Glomerular visceral epithelial cell (primary cell): Measurements from ENCODE around the gene URI1.
A peak's percentile ranks its signal among the peaks of the same experiment; 100 is the strongest.
"Not testable (repeated sequence)": the region's sequence is repeated elsewhere in the genome, so short reads cannot be mapped to it uniquely, and the experiment has no call there.

Source experiments
- DNase-seq: peaks from one replicate; pipeline ENCODE4 v3.0.0-alpha.2; 2016; ENCODE audit errors: extremely low spot score

Gene URI1, protein sequence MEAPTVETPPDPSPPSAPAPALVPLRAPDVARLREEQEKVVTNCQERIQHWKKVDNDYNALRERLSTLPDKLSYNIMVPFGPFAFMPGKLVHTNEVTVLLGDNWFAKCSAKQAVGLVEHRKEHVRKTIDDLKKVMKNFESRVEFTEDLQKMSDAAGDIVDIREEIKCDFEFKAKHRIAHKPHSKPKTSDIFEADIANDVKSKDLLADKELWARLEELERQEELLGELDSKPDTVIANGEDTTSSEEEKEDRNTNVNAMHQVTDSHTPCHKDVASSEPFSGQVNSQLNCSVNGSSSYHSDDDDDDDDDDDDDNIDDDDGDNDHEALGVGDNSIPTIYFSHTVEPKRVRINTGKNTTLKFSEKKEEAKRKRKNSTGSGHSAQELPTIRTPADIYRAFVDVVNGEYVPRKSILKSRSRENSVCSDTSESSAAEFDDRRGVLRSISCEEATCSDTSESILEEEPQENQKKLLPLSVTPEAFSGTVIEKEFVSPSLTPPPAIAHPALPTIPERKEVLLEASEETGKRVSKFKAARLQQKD

DNA sequence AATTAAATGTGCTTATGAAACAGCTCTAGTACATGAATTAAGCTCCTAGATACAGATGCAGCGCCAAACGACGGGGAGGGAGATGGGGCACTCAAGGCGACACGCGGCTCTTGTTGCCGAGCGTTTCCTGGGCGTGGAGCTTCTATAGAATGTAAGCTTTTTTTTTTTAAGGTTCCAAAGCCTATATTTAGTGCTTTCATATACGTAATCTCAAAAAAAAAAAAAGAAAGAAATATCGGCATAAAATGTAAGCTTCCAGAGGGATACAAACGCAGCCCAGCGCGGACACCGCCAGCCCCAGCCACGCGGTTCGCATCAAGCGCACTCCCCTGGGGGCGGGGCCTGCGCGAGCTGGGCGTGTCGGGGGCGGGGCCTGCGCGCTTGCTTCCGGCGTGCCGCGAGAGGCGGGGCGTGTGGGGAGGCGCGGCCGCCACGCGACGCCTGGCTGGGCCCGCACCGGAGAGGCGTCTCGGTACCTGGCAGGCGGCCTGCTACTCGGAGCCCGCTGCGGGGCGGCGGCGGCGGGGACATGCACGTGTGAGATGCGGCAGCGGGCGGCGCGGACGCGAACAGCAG, at the start of gene URI1:
Gene URI1 (plus strand): TSS at position 412 of the 576 bp plus-strand sequence. CDS start 309 bp downstream, outside the sequence.
- DNase-seq = peak; percentile 85

DNA sequence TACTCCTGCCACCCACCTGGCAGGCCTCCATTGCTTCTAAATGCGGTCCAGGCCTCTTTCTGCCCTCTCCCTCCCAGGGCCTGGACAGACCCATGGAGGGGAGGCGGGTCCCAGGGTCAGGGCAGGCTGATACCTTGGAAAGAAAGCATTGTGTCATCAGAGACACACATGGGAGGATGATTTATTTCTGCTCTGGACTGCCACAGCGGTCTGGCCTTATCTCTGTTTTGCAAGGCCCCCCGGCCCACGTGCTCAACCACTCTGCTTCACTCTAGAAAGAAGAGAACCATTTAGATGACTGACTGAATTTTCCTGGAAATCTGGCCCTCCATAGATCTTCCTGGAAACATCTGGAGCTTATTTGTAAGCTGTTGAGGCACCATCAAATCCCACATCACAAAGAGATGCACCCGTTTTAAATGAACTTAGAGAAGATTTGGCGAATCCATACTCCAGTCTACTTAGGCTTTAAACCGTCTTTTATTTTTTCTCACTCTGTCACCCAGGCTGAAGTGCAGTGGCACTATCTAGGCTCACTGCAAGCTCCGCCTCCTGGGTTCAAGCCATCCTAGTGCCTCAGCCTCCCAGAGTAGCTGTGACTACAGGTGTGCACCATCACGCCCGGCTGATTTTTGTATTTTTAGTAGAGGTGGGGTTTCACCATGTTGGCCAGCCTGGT, 48.3 kb upstream of the URI1 start:
- no peak for DNase-seq

DNA sequence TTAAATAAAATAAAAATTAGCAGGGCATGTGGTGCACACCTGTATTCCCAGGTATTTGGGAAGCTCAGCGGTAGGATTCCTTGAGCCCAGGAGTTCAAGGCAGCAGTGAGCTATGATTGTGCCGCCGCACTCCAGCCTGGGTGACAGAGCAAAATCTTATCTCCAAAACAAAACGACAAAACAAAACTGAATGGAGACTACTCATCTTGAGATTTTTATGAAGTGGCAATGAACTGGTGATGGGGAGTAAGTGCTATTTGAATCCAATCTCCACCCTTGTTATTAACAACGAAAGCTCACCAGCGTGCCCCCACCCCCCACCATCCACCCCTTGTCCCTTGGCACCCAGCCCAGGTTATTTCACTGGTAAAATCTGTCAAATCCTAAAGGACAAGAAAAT, 45.2 kb upstream of the URI1 start:
- no peak for DNase-seq

DNA sequence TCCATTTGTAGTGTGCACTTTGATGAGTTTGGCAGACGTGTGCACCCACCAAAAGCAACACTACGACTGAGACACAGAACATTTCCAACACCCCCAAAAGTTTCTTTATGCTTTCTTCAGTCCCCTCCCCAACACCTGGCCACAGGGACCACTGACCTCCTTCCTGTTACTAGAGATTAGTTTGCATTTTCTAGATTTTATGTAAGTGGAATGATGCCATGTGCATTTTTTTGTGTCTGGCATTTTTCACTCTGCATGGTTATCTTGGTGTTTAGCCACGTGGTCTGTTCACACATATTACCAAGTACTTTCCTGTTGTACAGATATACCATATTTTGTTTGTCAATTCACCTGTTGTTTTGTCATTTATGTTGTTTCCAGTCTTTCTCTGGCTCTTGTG, 44.6 kb upstream of the URI1 start:
- no peak for DNase-seq

DNA sequence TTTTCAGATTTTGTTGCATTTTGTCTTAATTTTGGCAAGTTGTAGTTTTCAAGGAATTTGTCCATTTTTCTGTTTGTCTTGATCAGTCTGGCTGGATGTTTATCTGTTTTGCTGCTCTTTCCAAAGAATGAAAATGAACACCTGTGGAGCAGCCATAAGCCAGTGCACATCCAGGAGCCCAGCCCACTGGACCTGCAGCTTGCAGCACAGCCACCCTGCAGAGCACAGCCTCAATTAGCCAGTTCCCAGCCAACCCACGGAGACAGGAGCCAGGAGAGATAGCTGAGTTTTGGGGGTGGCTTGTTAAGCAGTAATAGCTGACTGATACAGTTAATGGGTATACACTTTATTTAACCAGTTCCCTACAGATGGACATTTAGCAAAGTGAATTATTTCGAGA, 38.0 kb upstream of the URI1 start:
- no peak for DNase-seq

DNA sequence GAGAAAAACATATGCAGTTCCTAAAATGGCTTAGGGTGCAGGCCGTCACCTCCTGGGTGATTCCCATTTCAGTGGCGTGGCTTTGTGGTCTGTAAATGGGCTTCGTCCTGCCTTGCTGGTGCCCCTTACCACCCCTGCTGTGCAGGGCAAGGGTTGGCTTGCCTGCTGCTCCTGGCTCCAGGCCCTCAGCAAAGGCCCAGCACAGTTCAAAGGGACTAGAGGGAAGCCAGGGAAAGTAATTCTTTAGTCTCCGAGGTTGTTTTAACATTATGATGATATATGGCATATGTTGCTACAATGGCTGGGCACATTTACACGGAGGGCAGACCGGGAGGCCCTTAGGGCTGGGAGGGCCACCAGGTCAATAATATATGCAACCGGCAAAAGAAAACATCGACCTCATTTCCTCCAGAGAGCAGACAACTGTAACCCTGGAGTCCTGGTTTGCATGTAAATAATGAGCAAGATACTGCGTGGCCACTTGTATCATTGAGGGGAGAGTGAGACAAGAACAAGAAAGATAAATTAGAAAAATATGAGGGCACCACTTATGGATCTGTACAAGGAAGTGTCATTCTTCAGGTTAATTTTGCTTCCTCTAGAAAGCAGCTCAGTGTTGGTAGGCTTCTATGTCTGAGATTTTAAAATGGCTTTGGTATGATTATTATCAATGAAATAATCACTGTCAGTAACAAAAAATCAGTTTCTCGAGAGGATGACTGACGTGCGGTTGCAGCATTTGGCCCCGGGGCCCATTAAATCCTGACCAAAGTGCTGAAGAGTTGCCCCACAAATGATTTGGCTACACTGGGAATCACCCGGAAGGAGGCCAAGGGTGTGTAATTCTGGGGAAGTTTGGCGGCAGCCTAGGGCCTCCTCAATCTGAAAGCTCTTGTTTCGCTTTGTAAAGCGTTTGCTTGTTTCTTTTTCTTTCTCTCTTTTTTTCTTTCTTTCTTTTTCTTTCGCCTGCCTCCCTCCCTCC, 32.8 kb upstream of the URI1 start:
- no peak for DNase-seq

GRCh38 chr19:29914933-29915332, 27.1 kb upstream of the URI1 start:
- no peak for DNase-seq

DNA sequence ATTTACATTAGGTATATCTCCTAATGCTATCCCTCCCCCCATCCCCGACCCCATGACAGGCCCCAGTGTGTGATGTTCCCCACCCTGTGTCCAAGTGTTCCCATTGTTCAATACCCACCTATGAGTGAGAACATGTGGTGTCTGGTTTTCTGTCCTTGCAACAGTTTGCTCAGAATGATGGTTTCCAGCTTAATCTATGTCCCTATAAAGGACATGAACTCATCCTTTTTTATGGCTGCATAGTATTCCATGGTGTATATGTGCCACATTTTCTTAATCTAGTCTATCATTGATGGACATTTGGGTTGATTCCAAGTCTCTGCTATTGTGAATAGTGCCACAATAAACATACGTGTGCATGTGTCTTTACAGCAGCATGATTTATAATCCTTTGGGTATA, 26.2 kb upstream of the URI1 start:
- not testable (repeated sequence) for DNase-seq

- DNase-seq = no peak
Measured at GRCh38 chr19:29917911-29918310, 24.1 kb upstream of the URI1 start.

DNA sequence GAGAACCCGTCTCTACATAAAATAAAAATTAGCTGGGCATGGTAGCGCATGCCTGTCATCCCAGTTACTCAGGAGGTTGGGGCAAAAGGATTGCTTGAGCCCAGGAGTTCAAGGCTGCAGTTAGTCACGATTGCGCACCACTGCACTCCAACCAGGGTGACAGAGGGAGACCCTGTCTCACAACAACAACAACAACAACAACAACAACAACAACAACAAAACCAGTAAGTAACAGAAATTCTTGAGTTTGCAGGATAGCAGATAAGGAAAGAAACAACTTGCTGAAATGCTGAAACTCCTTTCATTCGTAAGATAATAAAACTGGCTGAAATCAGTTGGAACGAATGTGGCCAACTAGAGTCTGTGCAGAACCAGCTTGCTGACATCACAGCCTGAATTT, 23.1 kb upstream of the URI1 start:
- DNase-seq = no peak

GRCh38 chr19:29922972-29923371, 19.1 kb upstream of the URI1 start:
- no peak for DNase-seq

- DNase-seq = no peak
Measured at GRCh38 chr19:29923653-29924052, 18.4 kb upstream of the URI1 start.

DNA sequence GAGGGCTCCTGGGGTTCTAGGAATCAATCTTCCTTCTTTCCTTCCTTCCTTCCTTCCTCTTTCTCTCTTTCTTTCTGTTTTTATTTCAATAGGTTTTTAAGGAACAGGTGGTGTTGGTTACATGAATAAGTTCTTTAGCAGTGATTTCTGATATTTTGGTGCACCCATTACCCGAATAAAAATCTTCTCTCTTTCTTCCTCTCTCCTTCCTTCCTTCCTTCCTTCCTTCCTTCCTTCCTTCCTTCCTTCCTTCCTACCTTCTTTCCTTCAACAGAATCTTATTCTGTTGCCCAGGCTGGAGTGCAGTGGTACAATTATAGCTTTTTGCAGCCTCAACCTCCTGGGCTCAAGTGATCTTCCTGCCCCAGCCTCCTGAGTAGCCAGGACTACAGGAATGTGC, 16.0 kb upstream of the URI1 start:
- DNase-seq = no peak

- no peak for DNase-seq
Measured at GRCh38 chr19:29926801-29927200, 15.2 kb upstream of the URI1 start.

DNA sequence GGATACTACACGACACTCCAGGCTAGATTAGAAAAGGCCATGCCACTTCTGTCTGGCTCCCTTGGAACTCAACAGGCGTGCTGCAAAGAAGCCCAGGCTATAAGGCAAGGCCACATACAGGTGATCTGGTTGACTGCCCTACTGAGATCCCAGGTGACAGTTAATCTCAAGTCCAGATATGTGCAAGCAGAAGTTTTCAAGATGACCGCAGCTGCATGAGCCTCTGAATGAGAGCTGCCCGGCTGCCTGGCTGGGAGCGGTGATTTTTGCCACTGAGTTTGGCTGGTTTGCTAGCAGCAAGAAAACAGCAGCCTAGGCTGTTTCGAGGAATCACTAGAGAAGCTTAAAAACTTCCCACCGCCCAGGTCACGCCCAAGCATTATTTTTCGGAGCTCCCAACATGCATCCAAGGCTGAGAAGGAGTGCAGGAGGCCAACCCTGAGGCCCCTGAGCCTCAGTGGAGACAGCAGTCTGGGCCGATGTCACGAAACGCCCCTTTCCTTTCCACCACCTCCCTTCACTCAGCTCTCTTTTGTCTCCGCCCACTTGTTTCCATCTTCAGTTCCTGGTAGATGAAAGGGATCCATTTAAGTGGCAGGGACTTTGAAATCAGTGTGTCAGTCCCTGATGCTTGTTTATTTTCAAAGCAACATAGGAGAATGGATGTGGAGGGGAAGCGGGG, 14.0 kb upstream of the URI1 start:
- DNase-seq = no peak

- DNase-seq = no peak
Measured at GRCh38 chr19:29928831-29929230, 13.2 kb upstream of the URI1 start.

- no peak for DNase-seq
Measured at GRCh38 chr19:29934257-29934656, 7.8 kb upstream of the URI1 start.

DNA sequence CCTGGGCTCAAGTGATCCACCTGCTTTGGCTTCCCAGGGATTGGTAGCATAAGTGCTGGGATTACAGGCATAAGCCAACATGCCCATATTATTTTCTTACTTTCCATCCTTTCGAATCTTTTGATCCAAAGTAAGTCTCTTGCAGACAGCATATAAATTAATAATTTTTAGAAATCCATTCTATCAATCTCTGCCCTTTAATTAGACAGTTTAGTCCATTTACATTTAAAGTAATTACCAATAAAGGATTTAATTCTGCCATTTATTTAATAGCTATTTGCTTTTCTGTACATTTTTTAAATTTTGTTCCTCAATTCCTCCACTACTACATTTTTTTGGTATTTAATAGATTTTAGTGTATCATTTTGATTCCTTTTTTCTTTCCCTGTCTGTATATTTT, 7.3 kb upstream of the URI1 start:
- DNase-seq = no peak

GRCh38 chr19:29936409-29936808, 5.6 kb upstream of the URI1 start:
- DNase-seq = no peak

- no peak for DNase-seq
Measured at GRCh38 chr19:29939628-29940027, 2.4 kb upstream of the URI1 start.
